Kasumi-1 (cell line): Measurements from ENCODE around the gene MEAF6.

Experiments used
- DNase-seq, 2 experiments: peaks; one replicate each; lab custom pipeline; 2025; lab: John Stamatoyannopoulos, UW

The MEAF6 gene

GRCh38 chr1:37473431-37474045 is 41.0 kb downstream of the MEAF6 start:
- peak in 1 of 2 experiments; percentile 13 for DNase-seq

- no peak for DNase-seq
Measured at GRCh38 chr1:37472994-37473393, 41.6 kb downstream of the MEAF6 start.

GRCh38 chr1:37472281-37472680 is 42.3 kb downstream of the MEAF6 start:
- DNase-seq = no peak

- peak; percentile 74 to 84 for DNase-seq
Measured at GRCh38 chr1:37471345-37472231, 43.0 kb downstream of the MEAF6 start.

- DNase-seq = no peak
Measured at GRCh38 chr1:37469386-37469785, 45.2 kb downstream of the MEAF6 start.

GRCh38 chr1:37468037-37468436 is 46.5 kb downstream of the MEAF6 start:
- no peak for DNase-seq

GRCh38 chr1:37465593-37466517 is 48.7 kb downstream of the MEAF6 start:
- DNase-seq = no peak

GRCh38 chr1:37464443-37464842 is 50.1 kb downstream of the MEAF6 start:
- no peak for DNase-seq

- DNase-seq = no peak
Measured at GRCh38 chr1:37461698-37462436, 52.7 kb downstream of the MEAF6 start.

GRCh38 chr1:37458551-37458950 is 56.0 kb downstream of the MEAF6 start:
- DNase-seq = no peak

GRCh38 chr1:37456614-37457013 is 58.0 kb downstream of the MEAF6 start:
- no peak for DNase-seq

- no peak for DNase-seq
Measured at GRCh38 chr1:37455516-37455915, 59.0 kb downstream of the MEAF6 start.

- no peak for DNase-seq
Measured at GRCh38 chr1:37453647-37454046, 60.9 kb downstream of the MEAF6 start.

- DNase-seq = no peak
Measured at GRCh38 chr1:37452416-37452815, 62.1 kb downstream of the MEAF6 start.

GRCh38 chr1:37449936-37450335 is 64.6 kb downstream of the MEAF6 start:
- DNase-seq = peak; percentile 60 to 68

GRCh38 chr1:37448691-37449417 is 65.7 kb downstream of the MEAF6 start:
- no peak for DNase-seq

- DNase-seq = no peak
Measured at GRCh38 chr1:37448185-37448584, 66.4 kb downstream of the MEAF6 start.

GRCh38 chr1:37446874-37447273 is 67.7 kb downstream of the MEAF6 start:
- DNase-seq = no peak

GRCh38 chr1:37442644-37443043 is 71.9 kb downstream of the MEAF6 start:
- DNase-seq = no peak
